ENCODE data around the gene VIPR2. TPM values are rescaled to one million over a fixed set of nuclear protein-coding genes. Genes with fewer than 3 reads are reported as not detected.
"Not testable (repeated sequence)": the region's sequence is repeated elsewhere in the genome, so short reads cannot be mapped to it uniquely, and the experiment has no call there.

Gene VIPR2
- total RNA-seq, 4 donors from 2014 or later: 1.8 to 3.7 (median 2.7) TPM

DNA sequence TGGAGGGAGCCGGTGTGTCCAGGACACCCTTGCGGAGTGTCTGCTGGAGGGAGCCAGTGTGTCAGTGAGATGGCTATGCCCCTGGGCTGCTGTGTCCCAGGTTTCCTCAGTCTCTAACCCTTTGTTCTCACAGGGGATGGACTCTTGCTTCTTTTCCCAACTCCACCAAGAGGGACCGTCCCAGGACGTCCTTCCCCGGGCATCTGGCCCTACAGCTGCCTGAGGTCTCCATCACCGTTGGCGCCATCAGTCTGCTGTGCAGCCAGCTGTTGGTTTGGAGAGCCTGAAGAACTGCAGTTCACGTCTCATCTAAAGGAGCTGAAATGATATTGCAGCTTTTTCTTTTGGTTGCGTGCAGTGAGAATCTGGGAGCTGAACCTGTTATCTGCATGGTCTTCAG, 136.2 kb downstream of the VIPR2 start:
- Histone ChIP-seq H3K4me1 (peaks cover 0 to 11% (median 6%) of the 10 kb centered on the region in 4 donors), H3K27me3 (no peaks in the 10 kb centered on the region), H3K4me3 (no peak overlapping the region), H3K27ac (no peak overlapping the region), H3K9me3 (no peaks in the 10 kb centered on the region), H3K36me3 (no peaks in the 10 kb centered on the region)
- DNase-seq: no peak
- 80 to 87% methylated on average over 1 to 9 of the region's 9 CpGs for WGBS, 2 donors (ENCODE audit: low coverage in 1 of 2)
- in situ Hi-C loops (cut with MboI; ENCODE audit: low pct_ligation_motif_present in 1 of 4, low pct_unique_long_range_greater_than_20kb in 1 of 4, low sequenced_read_pairs in 3 of 4) (no loop called here), intact Hi-C loops (cut with DNase I; ENCODE audit: low total_unique reads) (no loop called here)
- no peak for TF ChIP-seq EP300 (IDR thresholded peaks at IDR 0.05; ENCODE audit: low read depth)
- TF ChIP-seq, protein P1, sequence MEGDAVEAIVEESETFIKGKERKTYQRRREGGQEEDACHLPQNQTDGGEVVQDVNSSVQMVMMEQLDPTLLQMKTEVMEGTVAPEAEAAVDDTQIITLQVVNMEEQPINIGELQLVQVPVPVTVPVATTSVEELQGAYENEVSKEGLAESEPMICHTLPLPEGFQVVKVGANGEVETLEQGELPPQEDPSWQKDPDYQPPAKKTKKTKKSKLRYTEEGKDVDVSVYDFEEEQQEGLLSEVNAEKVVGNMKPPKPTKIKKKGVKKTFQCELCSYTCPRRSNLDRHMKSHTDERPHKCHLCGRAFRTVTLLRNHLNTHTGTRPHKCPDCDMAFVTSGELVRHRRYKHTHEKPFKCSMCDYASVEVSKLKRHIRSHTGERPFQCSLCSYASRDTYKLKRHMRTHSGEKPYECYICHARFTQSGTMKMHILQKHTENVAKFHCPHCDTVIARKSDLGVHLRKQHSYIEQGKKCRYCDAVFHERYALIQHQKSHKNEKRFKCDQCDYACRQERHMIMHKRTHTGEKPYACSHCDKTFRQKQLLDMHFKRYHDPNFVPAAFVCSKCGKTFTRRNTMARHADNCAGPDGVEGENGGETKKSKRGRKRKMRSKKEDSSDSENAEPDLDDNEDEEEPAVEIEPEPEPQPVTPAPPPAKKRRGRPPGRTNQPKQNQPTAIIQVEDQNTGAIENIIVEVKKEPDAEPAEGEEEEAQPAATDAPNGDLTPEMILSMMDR (IDR thresholded peaks at IDR 0.05): no peak
- TF ChIP-seq POLR2AphosphoS5 (IDR thresholded peaks at IDR 0.05): no peak
- no peak for TF ChIP-seq POLR2A (IDR thresholded peaks at IDR 0.05)

DNA sequence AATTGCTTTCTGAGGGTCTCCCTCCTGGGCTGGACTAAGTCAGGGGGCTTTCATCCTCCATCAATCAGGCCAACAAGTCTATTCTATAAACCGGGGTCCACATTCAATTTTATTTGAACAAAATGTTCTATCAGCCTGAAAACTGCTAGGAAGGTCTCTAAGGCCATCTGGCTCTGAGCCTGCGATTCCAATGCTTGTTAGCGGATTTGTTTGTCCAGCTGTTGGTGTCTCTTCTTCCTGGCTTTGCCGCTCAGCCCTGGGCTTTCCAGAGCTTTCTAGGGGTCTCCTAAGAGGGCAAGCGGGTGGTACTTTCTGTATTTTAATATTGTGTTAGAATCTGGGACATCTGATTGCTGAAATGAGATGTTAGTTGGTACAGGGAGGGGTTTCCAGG, 136.7 kb downstream of the VIPR2 start:
- in situ Hi-C loops (cut with MboI; ENCODE audit: low pct_ligation_motif_present in 1 of 4, low pct_unique_long_range_greater_than_20kb in 1 of 4, low sequenced_read_pairs in 3 of 4): no loop called here
- H3K27me3 ChIP-seq: no peaks in the 10 kb centered on the region
- no peak overlapping the region for H3K27ac ChIP-seq
- H3K36me3 ChIP-seq: no peaks in the 10 kb centered on the region
- H3K9me3 ChIP-seq: no peaks in the 10 kb centered on the region
- intact Hi-C loops (cut with DNase I; ENCODE audit: low total_unique reads): no loop called here
- H3K4me3 ChIP-seq: no peak overlapping the region
- H3K4me1 ChIP-seq: peaks cover 0 to 10% (median 5%) of the 10 kb centered on the region in 4 donors
- 56 to 65% methylated on average over 5 of the region's 5 CpGs for WGBS, 2 donors (ENCODE audit: low coverage in 1 of 2)
- DNase-seq: no peak
- no peak for TF ChIP-seq POLR2AphosphoS5 (IDR thresholded peaks at IDR 0.05)
- no peak for TF ChIP-seq EP300 (IDR thresholded peaks at IDR 0.05; ENCODE audit: low read depth)
- no peak for TF ChIP-seq POLR2A (IDR thresholded peaks at IDR 0.05)
- TF ChIP-seq, protein P1 (IDR thresholded peaks at IDR 0.05): no peak

DNA sequence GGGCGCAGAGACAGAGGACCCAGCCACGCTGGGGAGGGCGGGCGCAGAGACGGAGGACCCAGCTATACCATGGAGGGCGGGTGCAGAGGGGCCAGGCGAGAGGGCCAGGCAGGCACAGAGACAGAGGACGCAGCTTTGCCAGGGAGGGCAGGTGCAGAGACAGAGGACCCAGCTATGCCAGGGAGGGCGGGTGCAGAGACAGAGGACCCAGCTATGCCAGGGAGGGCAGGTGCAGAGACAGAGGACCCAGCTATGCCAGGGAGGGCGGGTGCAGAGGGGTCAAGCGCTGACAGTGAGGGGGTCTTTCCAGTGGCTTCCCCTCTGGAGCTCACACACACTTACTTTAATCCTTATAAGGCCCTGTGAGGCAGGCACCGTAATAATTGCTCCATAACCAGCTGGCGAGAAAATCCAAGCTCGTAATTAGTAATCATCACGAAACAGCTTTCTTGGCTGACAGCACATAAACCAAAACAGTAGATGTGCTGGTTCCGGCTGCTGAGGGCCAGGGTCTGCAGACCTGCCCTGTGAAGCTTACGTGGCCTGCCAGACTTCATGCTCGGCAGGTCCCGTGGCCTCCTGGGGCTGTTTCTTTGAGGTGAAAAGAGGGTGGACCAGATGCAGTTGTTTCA, 137.2 kb downstream of the VIPR2 start:
- peaks cover 0 to 6% (median 2%) of the 10 kb centered on the region in 4 donors for H3K4me1 ChIP-seq
- in situ Hi-C loops (cut with MboI; ENCODE audit: low pct_ligation_motif_present in 1 of 4, low pct_unique_long_range_greater_than_20kb in 1 of 4, low sequenced_read_pairs in 3 of 4) (no loop called here), intact Hi-C loops (cut with DNase I; ENCODE audit: low total_unique reads) (no loop called here)
- TF ChIP-seq POLR2A (IDR thresholded peaks at IDR 0.05) (no peak), POLR2AphosphoS5 (IDR thresholded peaks at IDR 0.05) (no peak), EP300 (IDR thresholded peaks at IDR 0.05; ENCODE audit: low read depth) (no peak)
- TF ChIP-seq, protein P1 (IDR thresholded peaks at IDR 0.05): no peak
- 84 to 88% methylated on average over 6 to 19 of the region's 19 CpGs for WGBS, 2 donors (ENCODE audit: low coverage in 1 of 2)
- H3K27me3 ChIP-seq: no peaks in the 10 kb centered on the region
- DNase-seq: no peak
- H3K4me3 ChIP-seq: no peak overlapping the region
- H3K27ac ChIP-seq: no peak overlapping the region
- no peaks in the 10 kb centered on the region for H3K9me3 ChIP-seq
- H3K36me3 ChIP-seq: no peaks in the 10 kb centered on the region

DNA sequence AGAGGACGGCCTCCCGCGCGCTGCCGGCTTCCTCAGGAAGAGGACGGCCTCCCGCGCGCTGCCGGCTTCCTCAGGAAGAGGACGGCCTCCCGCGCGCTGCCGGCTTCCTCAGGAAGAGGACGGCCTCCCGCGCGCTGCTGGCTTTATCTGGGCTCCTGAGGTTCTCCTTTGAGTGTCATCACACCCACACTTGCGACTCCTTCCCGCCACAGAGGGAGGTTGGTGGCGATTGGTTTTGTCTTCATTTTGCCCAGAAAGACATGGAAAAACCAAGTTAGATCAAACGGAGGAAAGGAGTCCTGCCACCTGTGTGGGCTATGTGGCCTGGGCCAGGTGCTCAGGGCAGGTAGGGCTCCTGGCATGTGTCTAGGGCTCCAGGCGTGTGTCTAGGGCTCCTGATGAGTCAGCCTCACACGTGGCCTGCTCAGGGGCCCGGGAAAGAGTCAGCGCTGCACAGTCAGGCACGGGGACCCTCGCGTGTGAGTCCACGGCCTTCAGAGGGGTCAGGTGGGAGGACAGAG, 138.0 kb downstream of the VIPR2 start:
- Histone ChIP-seq H3K4me3 (no peak overlapping the region), H3K4me1 (no peaks in the 10 kb centered on the region), H3K9me3 (no peaks in the 10 kb centered on the region), H3K36me3 (no peaks in the 10 kb centered on the region), H3K27ac (no peak overlapping the region), H3K27me3 (no peaks in the 10 kb centered on the region)
- in situ Hi-C loops (cut with MboI; ENCODE audit: low pct_ligation_motif_present in 1 of 4, low pct_unique_long_range_greater_than_20kb in 1 of 4, low sequenced_read_pairs in 3 of 4): no loop called here
- DNase-seq: no peak
- intact Hi-C loops (cut with DNase I; ENCODE audit: low total_unique reads): no loop called here
- WGBS, 2 donors (ENCODE audit: low coverage in 1 of 2): 88% methylated on average over 16 of the region's 31 CpGs; no CpG with 5 or more reads in 1 of the 2 donors
- no peak for TF ChIP-seq POLR2AphosphoS5 (IDR thresholded peaks at IDR 0.05)
- TF ChIP-seq, protein P1 (IDR thresholded peaks at IDR 0.05): no peak

DNA sequence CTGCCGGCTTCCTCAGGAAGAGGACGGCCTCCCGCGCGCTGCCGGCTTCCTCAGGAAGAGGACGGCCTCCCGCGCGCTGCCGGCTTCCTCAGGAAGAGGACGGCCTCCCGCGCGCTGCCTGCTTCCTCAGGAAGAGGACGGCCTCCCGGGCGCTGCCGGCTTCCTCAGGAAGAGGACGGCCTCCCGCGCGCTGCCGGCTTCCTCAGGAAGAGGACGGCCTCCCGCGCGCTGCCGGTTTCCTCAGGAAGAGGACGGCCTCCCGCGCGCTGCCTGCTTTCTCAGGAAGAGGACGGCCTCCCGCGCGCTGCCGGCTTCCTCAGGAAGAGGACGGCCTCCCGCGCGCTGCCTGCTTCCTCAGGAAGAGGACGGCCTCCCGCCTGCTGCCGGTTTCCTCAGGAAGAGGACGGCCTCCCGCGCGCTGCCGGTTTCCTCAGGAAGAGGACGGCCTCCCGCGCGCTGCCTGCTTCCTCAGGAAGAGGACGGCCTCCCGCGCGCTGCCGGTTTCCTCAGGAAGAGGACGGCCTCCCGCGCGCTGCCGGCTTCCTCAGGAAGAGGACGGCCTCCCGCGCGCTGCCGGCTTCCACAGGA, 138.6 kb downstream of the VIPR2 start:
- 98% methylated on average over 10 of the region's 69 CpGs; no CpG with 5 or more reads in 1 of the 2 donors for WGBS, 2 donors (ENCODE audit: low coverage in 1 of 2)
- H3K27ac ChIP-seq; H3K9me3 ChIP-seq; in situ Hi-C loops (cut with MboI; ENCODE audit: low pct_ligation_motif_present in 1 of 4, low pct_unique_long_range_greater_than_20kb in 1 of 4, low sequenced_read_pairs in 3 of 4); H3K36me3 ChIP-seq; DNase-seq; H3K27me3 ChIP-seq; H3K4me3 ChIP-seq; intact Hi-C loops (cut with DNase I; ENCODE audit: low total_unique reads); H3K4me1 ChIP-seq: not testable (repeated sequence)
